GM21423 (cell line): ENCODE measurements around the gene VMO1.

Experiments used
- ATAC-seq: cut with Tn5 transposase; IDR thresholded peaks from one replicate; pipeline ENCODE4 v1.9.1; 2021; ENCODE audit warnings: mild to moderate bottlenecking, moderate library complexity; ENCODE audit not compliant: unreplicated experiment

Gene VMO1

GRCh38 chr17:4766201-4766600, 20.0 kb downstream of the VMO1 start:
- no peak for ATAC-seq

- no peak for ATAC-seq
Observed at GRCh38 chr17:4764595-4764994, 21.6 kb downstream of the VMO1 start.

GRCh38 chr17:4759776-4760236, 26.4 kb downstream of the VMO1 start:
- ATAC-seq: no peak

- ATAC-seq: no peak
Observed at GRCh38 chr17:4753392-4753791, 32.8 kb downstream of the VMO1 start.

GRCh38 chr17:4751932-4752331, 34.2 kb downstream of the VMO1 start:
- ATAC-seq: no peak

- no peak for ATAC-seq
Observed at GRCh38 chr17:4750606-4751005, 35.6 kb downstream of the VMO1 start.

GRCh38 chr17:4748686-4749085, 37.5 kb downstream of the VMO1 start:
- no peak for ATAC-seq

- ATAC-seq: no peak
Observed at GRCh38 chr17:4747847-4748246, 38.3 kb downstream of the VMO1 start.

GRCh38 chr17:4744999-4745969, 40.9 kb downstream of the VMO1 start:
- no peak for ATAC-seq

GRCh38 chr17:4743898-4744297, 42.3 kb downstream of the VMO1 start:
- no peak for ATAC-seq

- ATAC-seq: no peak
Observed at GRCh38 chr17:4743216-4743615, 42.9 kb downstream of the VMO1 start.

- no peak for ATAC-seq
Observed at GRCh38 chr17:4742629-4743028, 43.5 kb downstream of the VMO1 start.

GRCh38 chr17:4742133-4742532, 44.0 kb downstream of the VMO1 start:
- ATAC-seq: no peak

- ATAC-seq: no peak
Observed at GRCh38 chr17:4741544-4741943, 44.6 kb downstream of the VMO1 start.

- ATAC-seq: no peak
Observed at GRCh38 chr17:4740584-4740983, 45.6 kb downstream of the VMO1 start.

- ATAC-seq: no peak
Observed at GRCh38 chr17:4740025-4740351, 46.2 kb downstream of the VMO1 start.

- ATAC-seq: no peak
Observed at GRCh38 chr17:4739122-4740024, 46.8 kb downstream of the VMO1 start, which contains the start of the genes CXCL16 and ZMYND15. TSS of gene CXCL16 (minus strand) at chr17:4739928. CDS start at chr17:4739339, 589 bp downstream. TSS of gene ZMYND15 (plus strand) at chr17:4739833. CDS start at chr17:4740549, 716 bp downstream.

- ATAC-seq: no peak
Observed at GRCh38 chr17:4738136-4739121, 47.7 kb downstream of the VMO1 start.

GRCh38 chr17:4735876-4736651, 50.1 kb downstream of the VMO1 start:
- ATAC-seq: no peak
